ENCODE results near the gene TECPR1. TPM values are rescaled to one million over a fixed set of nuclear protein-coding genes. Genes with fewer than 3 reads are reported as not detected.
A peak's percentile ranks its signal among the peaks of the same experiment; 100 is the strongest.

Gene TECPR1
- total and polyA plus RNA-seq, 2 donors (not counting 1 experiment from before 2014, with no cell fraction given): 20.9 to 52.2 TPM

- H3K4me2 ChIP-seq (replicated peaks; ENCODE audit: low read depth, low read length, poor library complexity, severe bottlenecking): peak overlapping the region; percentile 14
- intact Hi-C loops (cut with micrococcal nuclease): no loop called here
- no CpG with 5 or more reads among the region's 1 CpG for WGBS (ENCODE audit: insufficient coverage)
These were observed 64.9 kb downstream of the TECPR1 start for GRCh38 chr7:98187138-98187502.

More at GRCh38 chr7:98187138-98187502, 64.9 kb downstream of the TECPR1 start:
- TF ChIP-seq EZH2 (IDR thresholded peaks at IDR 0.05; ENCODE audit: borderline replicate concordance, insufficient read depth, low read depth, low read length, poor library complexity, severe bottlenecking) (no peak), CTCF (IDR thresholded peaks at IDR 0.05) (no peak)
- Histone ChIP-seq H3K36me3 (replicated peaks in 1 of 2; ENCODE audit: control extremely low read depth in 1 of 2, control insufficient read depth in 1 of 2, extremely low read depth in 1 of 2, insufficient read depth in 2 of 2, low read length in 1 of 2) (peaks cover 0 to 12% of the 10 kb centered on the region in 2 experiments), H3K4me3 (ENCODE audit: control extremely low read depth in 1 of 5, extremely low read depth in 1 of 5, insufficient read depth in 1 of 5, low read depth in 2 of 5, low read length in 4 of 5) (no peak overlapping the region), H3K27ac (ENCODE audit: low read length in 2 of 2) (no peak overlapping the region), H2AFZ (ENCODE audit: insufficient read depth, low read depth, low read length, poor library complexity, severe bottlenecking) (no peak overlapping the region), H3K9ac (ENCODE audit: low read length) (no peak overlapping the region), H3K4me1 (ENCODE audit: control insufficient read depth in 2 of 2, insufficient read depth in 2 of 2, low read length in 2 of 2) (peaks cover 4% of the 10 kb centered on the region in 2 donors), H4K20me1 (ENCODE audit: control insufficient read depth, insufficient read depth, low read length, poor library complexity, severe bottlenecking) (no peaks in the 10 kb centered on the region), H3K27me3 (replicated peaks in 1 of 4; ENCODE audit: control extremely low read depth in 1 of 4, control insufficient read depth in 3 of 4, insufficient read depth in 4 of 4, low read length in 3 of 4) (peaks cover 0 to 6% (median 2%) of the 10 kb centered on the region in 4 experiments), H3K9me3 (ENCODE audit: control extremely low read depth in 1 of 3, control insufficient read depth in 2 of 3, insufficient read depth in 1 of 3, low read length in 2 of 3) (peaks cover 0 to 9% (median 0%) of the 10 kb centered on the region in 3 donors), H3K79me2 (ENCODE audit: control insufficient read depth, insufficient read depth, low read length) (no peaks in the 10 kb centered on the region)
- H3K4me3 Mint-ChIP-seq: no peak overlapping the region
- H3K9me3 Mint-ChIP-seq (ENCODE audit: insufficient read depth): no peaks in the 10 kb centered on the region
- ChIA-PET POLR2A (no interaction called here), CTCF (interaction anchor here (0.7 to 3.8 kb wide), 2 partner anchors 15 to 18 kb away, joined by 3 to 16 read pairs; no protein-coding TSS in a partner anchor)
- H3K27ac Mint-ChIP-seq: no peak overlapping the region
- H3K4me1 Mint-ChIP-seq: peaks cover 15% of the 10 kb centered on the region
- DNase-seq (no peak), ATAC-seq (ENCODE audit: low read depth) (no peak)
- no peaks in the 10 kb centered on the region for H3K27me3 Mint-ChIP-seq

Measured in B cell (primary cell).